ENCODE results near the gene BSDC1. TPM values are rescaled to one million over a fixed set of nuclear protein-coding genes. Genes with fewer than 3 reads are reported as not detected.

BSDC1 gene
- polyA plus RNA-seq, 1 experiment: 45.3 TPM

DNA sequence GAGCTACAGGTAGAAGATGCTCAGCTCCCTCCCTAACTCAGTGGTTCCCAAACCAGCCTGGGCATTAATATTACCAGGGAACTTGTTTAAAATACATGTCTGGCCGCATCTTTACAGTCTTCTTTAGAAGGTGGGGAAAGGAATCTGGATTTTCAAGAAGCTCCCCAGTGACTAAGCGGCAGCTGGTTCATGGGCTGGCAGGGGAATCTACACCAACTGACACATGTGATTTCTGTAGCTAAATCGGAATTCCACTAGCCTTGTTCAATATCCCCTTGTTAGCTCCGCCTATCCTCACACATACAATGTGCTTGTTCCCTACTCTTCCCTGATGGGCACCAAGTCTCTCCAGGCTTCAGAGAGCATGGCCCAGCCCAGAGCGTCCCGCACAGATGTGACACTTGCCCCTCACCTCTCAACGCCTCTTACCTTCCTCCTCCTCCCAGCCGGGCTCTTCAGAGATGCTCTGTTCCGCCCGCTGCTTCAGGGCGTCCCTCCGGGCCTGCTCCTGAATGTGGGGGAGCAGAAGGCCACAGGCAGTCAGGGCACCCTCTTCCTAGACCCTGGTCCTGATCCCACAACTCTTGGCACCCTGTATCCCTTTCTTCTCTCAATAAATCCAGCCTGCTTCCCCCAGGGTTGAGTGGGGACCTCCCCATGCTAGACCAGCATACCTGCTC is 16.6 kb downstream of the BSDC1 start:
- POLR2A ChIA-PET: no interaction called here
- Histone ChIP-seq H3K27me3 (ENCODE audit: control insufficient read depth, insufficient read depth, low read length) (no peaks in the 10 kb centered on the region), H3K9me3 (ENCODE audit: control insufficient read depth, insufficient read depth, low read length) (no peaks in the 10 kb centered on the region), H3K4me3 (ENCODE audit: low read depth, low read length) (no peak overlapping the region), H3K27ac (ENCODE audit: low read depth, low read length) (no peak overlapping the region)
- no peak for DNase-seq (ENCODE audit: low read depth, low spot score)
- TF ChIP-seq, protein P1, sequence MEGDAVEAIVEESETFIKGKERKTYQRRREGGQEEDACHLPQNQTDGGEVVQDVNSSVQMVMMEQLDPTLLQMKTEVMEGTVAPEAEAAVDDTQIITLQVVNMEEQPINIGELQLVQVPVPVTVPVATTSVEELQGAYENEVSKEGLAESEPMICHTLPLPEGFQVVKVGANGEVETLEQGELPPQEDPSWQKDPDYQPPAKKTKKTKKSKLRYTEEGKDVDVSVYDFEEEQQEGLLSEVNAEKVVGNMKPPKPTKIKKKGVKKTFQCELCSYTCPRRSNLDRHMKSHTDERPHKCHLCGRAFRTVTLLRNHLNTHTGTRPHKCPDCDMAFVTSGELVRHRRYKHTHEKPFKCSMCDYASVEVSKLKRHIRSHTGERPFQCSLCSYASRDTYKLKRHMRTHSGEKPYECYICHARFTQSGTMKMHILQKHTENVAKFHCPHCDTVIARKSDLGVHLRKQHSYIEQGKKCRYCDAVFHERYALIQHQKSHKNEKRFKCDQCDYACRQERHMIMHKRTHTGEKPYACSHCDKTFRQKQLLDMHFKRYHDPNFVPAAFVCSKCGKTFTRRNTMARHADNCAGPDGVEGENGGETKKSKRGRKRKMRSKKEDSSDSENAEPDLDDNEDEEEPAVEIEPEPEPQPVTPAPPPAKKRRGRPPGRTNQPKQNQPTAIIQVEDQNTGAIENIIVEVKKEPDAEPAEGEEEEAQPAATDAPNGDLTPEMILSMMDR (IDR thresholded peaks at IDR 0.05; ENCODE audit: low read depth, low read length): no peak
- CTCF ChIA-PET: no interaction called here

DNA sequence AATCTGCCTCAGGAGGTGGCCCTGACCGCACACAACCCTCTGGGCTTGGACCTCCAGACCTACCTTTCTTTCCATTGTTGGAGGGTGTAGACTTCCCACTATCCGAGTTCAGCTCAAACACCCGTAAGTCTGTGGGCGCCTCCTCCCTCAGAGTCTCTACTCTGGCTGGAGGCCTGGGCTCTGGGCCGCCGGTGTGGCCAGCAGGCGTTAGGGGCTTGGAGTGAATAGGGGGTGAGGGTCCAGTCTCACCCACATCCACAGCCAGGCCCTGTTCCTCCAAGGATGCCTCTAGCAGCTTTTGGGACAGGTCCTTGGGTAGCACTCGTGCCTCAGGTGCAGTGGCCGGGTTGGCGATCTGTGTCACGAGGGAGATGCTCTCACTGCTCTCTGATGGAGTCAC is 18.0 kb downstream of the BSDC1 start:
- ChIA-PET CTCF (no interaction called here), POLR2A (interaction anchor here (0.6 kb wide), 1 partner anchor 40 kb away, joined by 3 read pairs; the partner anchor contains the start of gene MARCKSL1)
- Histone ChIP-seq H3K27ac (ENCODE audit: low read depth, low read length) (no peak overlapping the region), H3K9me3 (ENCODE audit: control insufficient read depth, insufficient read depth, low read length) (no peaks in the 10 kb centered on the region), H3K4me3 (ENCODE audit: low read depth, low read length) (no peak overlapping the region), H3K27me3 (ENCODE audit: control insufficient read depth, insufficient read depth, low read length) (no peaks in the 10 kb centered on the region)
- TF ChIP-seq, protein P1 (IDR thresholded peaks at IDR 0.05; ENCODE audit: low read depth, low read length): no peak
- DNase-seq (ENCODE audit: low read depth, low spot score): no peak

DNA sequence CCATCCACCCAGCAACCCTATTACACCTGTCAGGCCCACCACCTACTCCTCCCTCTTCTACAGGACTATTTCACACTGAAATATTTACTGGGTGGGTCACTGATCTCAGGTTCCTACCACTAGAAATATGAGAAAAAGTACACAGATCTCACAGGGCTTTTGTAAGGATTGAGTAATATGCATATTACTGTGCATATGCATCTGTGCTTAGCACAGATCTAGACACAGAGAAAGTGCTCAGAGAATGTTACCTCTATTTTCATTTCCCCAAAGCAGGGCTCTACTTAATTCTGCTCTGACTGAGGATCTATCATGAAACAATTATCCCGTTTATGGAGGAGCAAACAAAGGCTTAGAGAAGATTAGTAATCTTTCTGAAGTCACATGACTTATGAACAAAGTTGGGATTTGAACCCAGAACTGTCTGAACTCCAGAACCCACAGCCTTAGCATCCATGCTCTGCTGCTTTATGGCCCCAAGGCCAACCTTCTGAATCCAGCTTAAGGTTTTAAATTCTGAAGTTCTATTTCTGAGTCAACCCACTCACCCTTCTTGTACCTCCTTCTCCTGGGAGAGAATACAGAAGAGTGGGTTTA is 20.1 kb downstream of the BSDC1 start:
- POLR2A ChIA-PET: no interaction called here
- H3K4me3 ChIP-seq (ENCODE audit: low read depth, low read length): no peak overlapping the region
- H3K27ac ChIP-seq (ENCODE audit: low read depth, low read length): no peak overlapping the region
- no peaks in the 10 kb centered on the region for H3K9me3 ChIP-seq (ENCODE audit: control insufficient read depth, insufficient read depth, low read length)
- CTCF ChIA-PET: no interaction called here
- DNase-seq (ENCODE audit: low read depth, low spot score): no peak
- H3K27me3 ChIP-seq (ENCODE audit: control insufficient read depth, insufficient read depth, low read length): no peaks in the 10 kb centered on the region
- TF ChIP-seq, protein P1 (IDR thresholded peaks at IDR 0.05; ENCODE audit: low read depth, low read length): no peak

DNA sequence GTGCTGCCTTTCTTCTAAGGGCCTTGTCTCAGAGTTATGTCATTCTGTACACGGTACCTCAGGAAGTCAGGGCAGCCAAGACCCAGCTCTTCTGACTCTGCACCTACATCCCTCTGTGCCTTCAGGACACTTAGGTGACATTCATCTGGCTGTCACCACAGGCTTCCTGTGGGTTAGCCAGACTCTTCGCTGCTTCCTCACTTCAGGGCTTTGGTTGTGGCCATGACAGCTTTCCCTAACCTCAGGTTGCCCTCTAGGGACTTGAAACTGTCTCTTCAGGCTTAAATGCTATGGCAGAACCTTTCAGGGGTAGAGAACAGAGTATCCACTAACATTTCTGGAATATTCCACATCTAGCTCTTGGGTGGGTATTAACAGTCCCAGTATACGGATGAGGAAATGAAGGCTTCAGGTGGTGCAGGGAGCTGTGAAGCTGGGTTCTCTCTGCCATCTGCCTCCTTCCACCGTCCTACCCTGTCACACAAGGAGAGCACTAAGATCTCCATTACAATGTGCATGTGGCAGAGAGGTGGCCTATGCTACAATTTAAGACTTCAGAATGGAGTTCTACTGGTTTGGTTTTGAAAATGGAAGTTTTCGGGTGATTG is 22.0 kb downstream of the BSDC1 start:
- TF ChIP-seq, protein P1 (IDR thresholded peaks at IDR 0.05; ENCODE audit: low read depth, low read length): no peak
- no peak for DNase-seq (ENCODE audit: low read depth, low spot score)
- Histone ChIP-seq H3K4me3 (ENCODE audit: low read depth, low read length) (no peak overlapping the region), H3K27ac (ENCODE audit: low read depth, low read length) (no peak overlapping the region), H3K9me3 (ENCODE audit: control insufficient read depth, insufficient read depth, low read length) (no peaks in the 10 kb centered on the region), H3K27me3 (ENCODE audit: control insufficient read depth, insufficient read depth, low read length) (no peaks in the 10 kb centered on the region)
- ChIA-PET CTCF (interaction anchor here (0.6 to 2.1 kb wide), 3 partner anchors 19 to 157 kb away, joined by 3 to 10 read pairs (median 4); no protein-coding TSS in a partner anchor), POLR2A (interaction anchor here (1.1 kb wide), 1 partner anchor 36 kb away, joined by 3 read pairs; the partner anchor contains the start of gene MARCKSL1)

Measured in AG04450 (cell line).